GM12878 (cell line): ENCODE results near the gene ABI1. TPM values are rescaled to one million over a fixed set of nuclear protein-coding genes. Genes with fewer than 3 reads are reported as not detected.

ENCODE experiments used
- ATF7 ChIP-seq: fragments of 450-650 bp; IDR thresholded peaks from 2 replicates; pipeline ENCODE4 v1.6.1; 2016; ENCODE audit warnings: low read depth, mild to moderate bottlenecking
- IKZF2 ChIP-seq, 2 experiments: fragments of 450-650 bp; IDR thresholded peaks; 2 replicates each; pipeline ENCODE4 v1.6.1; 2017; ENCODE audit warnings: mild to moderate bottlenecking in 2 of 2, moderate library complexity in 2 of 2
- KAT2A ChIP-seq: conservative IDR thresholded peaks from 2 replicates; pipeline ENCODE4 v1.6.1; 2011; ENCODE audit warnings: low read depth, low read length; ENCODE audit not compliant: control insufficient read depth
- KDM1A ChIP-seq: fragments of 200-600 bp; sonication (generic); IDR thresholded peaks from 2 replicates; pipeline ENCODE4 v1.6.1; 2016; ENCODE audit warnings: borderline replicate concordance
- SUZ12 ChIP-seq: fragments of 200-600 bp; sonication (generic); IDR thresholded peaks from one replicate; pipeline ENCODE4 v1.6.1; 2018; ENCODE audit warnings: antibody characterized with exemption, mild to moderate bottlenecking; ENCODE audit not compliant: unreplicated experiment
- TARDBP ChIP-seq: IDR thresholded peaks from 2 replicates; pipeline ENCODE4 v1.6.1; 2016; ENCODE audit warnings: borderline replicate concordance
- TCF3 ChIP-seq: IDR thresholded peaks from 2 replicates; pipeline ENCODE4 v1.6.1; 2012; ENCODE audit warnings: low read depth, mild to moderate bottlenecking, low read length, borderline replicate concordance; ENCODE audit not compliant: insufficient read depth
- ZNF622 ChIP-seq: fragments of 450-650 bp; IDR thresholded peaks from 2 replicates; pipeline ENCODE4 v1.6.1; 2017; ENCODE audit warnings: mild to moderate bottlenecking, inconsistent platforms
- polyA plus RNA-seq, 11 experiments: library from polyadenylated mRNA; depleted of rRNA in 4 of 11; unstranded in 6 of 11; stranded (reverse) in 5 of 11; fragments of >200 nt; fragmentation: Nextera tagmentation in 4 of 11; fragmentation: Illumina TruSeq in 1 of 11; extraction: Ambion mirVana in 4 of 11; extraction: Trizol in 1 of 11; gene quantifications; 1 replicate in 1 of 11; 2 replicates in 10 of 11; pipeline versions ENCODE4 v1.2.1 to v1.2.3, GENCODE V29; 2011 to 2016; ENCODE audit warnings: inconsistent platforms in 2 of 11, missing spikeins in 2 of 11, low read depth in 1 of 11
- total RNA-seq, 4 experiments: library from RNA; depleted of rRNA in 3 of 4; stranded (reverse); fragments of >200 nt in 3 of 4; fragmentation: Illumina TruSeq in 1 of 4; extraction: Trizol in 1 of 4; gene quantifications; 2 replicates each; pipeline versions ENCODE4 v1.2.1 to v1.2.3, GENCODE V29; 2013 to 2021
- TF ChIP-seq, protein P1 (sequence below): fragments of 450-650 bp; conservative IDR thresholded peaks from 2 replicates; pipeline ENCODE4 v1.6.1; 2017; ENCODE audit warnings: mild to moderate bottlenecking, moderate library complexity
- TF ChIP-seq, protein P2 (sequence below): fragments of 450-650 bp; IDR thresholded peaks from 2 replicates; pipeline ENCODE4 v1.6.1; 2018; ENCODE audit warnings: borderline replicate concordance, mild to moderate bottlenecking; ENCODE audit not compliant: partially characterized antibody
- TF ChIP-seq, protein P3 (sequence below): fragments of 450-650 bp; formaldehyde crosslinking; IDR thresholded peaks from 2 replicates; pipeline ENCODE4 v1.5.0; 2022; ENCODE audit warnings: mild to moderate bottlenecking, missing genetic modification characterization
- TF ChIP-seq, protein P4 (sequence below): IDR thresholded peaks from 2 replicates; pipeline ENCODE4 v1.6.1; 2012; ENCODE audit warnings: low read depth, low read length, improper control_type of control experiment
- TF ChIP-seq, protein P5 (sequence below): fragments of 450-650 bp; IDR thresholded peaks from 2 replicates; pipeline ENCODE4 v1.6.1; 2017; ENCODE audit warnings: borderline replicate concordance
- TF ChIP-seq, protein P6 (sequence below): fragments of 450-650 bp; formaldehyde crosslinking; IDR thresholded peaks from 2 replicates; pipeline ENCODE4 v1.4.0; 2022; ENCODE audit warnings: mild to moderate bottlenecking, moderate library complexity

The ABI1 gene
- total and polyA plus RNA-seq, 10 of the 15 experiments (the other 5 are each of a cell fraction or from before 2014, with no cell fraction given) = 31.2 to 73.2 (median 50.7) TPM

DNA sequence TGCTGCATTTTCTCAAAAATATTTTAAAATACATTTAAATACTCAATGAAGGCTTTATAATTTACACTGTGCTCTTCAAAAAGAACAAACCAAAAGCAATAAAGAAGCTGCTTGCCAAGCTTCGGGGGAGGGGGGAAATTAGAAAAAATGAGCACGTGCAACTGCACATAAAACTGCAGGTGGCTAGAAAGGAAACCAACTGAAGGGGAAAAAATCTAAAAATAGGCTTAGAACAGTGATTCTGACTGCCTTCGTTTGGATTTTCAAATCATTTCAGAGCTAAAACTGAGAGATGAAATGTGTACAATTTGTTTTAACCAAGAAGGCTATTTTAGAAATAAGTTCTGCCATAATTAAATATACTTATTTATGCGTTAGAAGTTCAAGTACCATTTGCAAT lies 61.4 kb downstream of the ABI1 start (continued):
- TF ChIP-seq, protein P1, sequence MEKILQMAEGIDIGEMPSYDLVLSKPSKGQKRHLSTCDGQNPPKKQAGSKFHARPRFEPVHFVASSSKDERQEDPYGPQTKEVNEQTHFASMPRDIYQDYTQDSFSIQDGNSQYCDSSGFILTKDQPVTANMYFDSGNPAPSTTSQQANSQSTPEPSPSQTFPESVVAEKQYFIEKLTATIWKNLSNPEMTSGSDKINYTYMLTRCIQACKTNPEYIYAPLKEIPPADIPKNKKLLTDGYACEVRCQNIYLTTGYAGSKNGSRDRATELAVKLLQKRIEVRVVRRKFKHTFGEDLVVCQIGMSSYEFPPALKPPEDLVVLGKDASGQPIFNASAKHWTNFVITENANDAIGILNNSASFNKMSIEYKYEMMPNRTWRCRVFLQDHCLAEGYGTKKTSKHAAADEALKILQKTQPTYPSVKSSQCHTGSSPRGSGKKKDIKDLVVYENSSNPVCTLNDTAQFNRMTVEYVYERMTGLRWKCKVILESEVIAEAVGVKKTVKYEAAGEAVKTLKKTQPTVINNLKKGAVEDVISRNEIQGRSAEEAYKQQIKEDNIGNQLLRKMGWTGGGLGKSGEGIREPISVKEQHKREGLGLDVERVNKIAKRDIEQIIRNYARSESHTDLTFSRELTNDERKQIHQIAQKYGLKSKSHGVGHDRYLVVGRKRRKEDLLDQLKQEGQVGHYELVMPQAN = no peak
- TF ChIP-seq, protein P2, sequence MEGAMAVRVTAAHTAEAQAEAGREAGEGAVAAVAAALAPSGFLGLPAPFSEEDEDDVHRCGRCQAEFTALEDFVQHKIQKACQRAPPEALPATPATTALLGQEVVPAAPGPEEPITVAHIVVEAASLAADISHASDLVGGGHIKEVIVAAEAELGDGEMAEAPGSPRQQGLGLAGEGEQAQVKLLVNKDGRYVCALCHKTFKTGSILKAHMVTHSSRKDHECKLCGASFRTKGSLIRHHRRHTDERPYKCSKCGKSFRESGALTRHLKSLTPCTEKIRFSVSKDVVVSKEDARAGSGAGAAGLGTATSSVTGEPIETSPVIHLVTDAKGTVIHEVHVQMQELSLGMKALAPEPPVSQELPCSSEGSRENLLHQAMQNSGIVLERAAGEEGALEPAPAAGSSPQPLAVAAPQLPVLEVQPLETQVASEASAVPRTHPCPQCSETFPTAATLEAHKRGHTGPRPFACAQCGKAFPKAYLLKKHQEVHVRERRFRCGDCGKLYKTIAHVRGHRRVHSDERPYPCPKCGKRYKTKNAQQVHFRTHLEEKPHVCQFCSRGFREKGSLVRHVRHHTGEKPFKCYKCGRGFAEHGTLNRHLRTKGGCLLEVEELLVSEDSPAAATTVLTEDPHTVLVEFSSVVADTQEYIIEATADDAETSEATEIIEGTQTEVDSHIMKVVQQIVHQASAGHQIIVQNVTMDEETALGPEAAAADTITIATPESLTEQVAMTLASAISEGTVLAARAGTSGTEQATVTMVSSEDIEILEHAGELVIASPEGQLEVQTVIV = no peak
- TF ChIP-seq SUZ12 (no peak), KAT2A (no peak), ZNF622 (no peak), ATF7 (no peak), IKZF2 (IDR thresholded peaks at IDR 0.05) (peak in 1 of 2 experiments; percentile 16; a peak in 1 of 4 replicates), KDM1A (no peak), TARDBP (no peak), TCF3 (peak; percentile 84; the same call in 1 of the 2 replicates)
- TF ChIP-seq, protein P3, sequence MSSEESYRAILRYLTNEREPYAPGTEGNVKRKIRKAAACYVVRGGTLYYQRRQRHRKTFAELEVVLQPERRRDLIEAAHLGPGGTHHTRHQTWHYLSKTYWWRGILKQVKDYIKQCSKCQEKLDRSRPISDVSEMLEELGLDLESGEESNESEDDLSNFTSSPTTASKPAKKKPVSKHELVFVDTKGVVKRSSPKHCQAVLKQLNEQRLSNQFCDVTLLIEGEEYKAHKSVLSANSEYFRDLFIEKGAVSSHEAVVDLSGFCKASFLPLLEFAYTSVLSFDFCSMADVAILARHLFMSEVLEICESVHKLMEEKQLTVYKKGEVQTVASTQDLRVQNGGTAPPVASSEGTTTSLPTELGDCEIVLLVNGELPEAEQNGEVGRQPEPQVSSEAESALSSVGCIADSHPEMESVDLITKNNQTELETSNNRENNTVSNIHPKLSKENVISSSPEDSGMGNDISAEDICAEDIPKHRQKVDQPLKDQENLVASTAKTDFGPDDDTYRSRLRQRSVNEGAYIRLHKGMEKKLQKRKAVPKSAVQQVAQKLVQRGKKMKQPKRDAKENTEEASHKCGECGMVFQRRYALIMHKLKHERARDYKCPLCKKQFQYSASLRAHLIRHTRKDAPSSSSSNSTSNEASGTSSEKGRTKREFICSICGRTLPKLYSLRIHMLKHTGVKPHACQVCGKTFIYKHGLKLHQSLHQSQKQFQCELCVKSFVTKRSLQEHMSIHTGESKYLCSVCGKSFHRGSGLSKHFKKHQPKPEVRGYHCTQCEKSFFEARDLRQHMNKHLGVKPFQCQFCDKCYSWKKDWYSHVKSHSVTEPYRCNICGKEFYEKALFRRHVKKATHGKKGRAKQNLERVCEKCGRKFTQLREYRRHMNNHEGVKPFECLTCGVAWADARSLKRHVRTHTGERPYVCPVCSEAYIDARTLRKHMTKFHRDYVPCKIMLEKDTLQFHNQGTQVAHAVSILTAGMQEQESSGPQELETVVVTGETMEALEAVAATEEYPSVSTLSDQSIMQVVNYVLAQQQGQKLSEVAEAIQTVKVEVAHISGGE (CRISPR knock-in tag) = no peak
- TF ChIP-seq, protein P4, sequence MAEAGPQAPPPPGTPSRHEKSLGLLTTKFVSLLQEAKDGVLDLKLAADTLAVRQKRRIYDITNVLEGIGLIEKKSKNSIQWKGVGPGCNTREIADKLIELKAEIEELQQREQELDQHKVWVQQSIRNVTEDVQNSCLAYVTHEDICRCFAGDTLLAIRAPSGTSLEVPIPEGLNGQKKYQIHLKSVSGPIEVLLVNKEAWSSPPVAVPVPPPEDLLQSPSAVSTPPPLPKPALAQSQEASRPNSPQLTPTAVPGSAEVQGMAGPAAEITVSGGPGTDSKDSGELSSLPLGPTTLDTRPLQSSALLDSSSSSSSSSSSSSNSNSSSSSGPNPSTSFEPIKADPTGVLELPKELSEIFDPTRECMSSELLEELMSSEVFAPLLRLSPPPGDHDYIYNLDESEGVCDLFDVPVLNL = no peak
- TF ChIP-seq, protein P5, sequence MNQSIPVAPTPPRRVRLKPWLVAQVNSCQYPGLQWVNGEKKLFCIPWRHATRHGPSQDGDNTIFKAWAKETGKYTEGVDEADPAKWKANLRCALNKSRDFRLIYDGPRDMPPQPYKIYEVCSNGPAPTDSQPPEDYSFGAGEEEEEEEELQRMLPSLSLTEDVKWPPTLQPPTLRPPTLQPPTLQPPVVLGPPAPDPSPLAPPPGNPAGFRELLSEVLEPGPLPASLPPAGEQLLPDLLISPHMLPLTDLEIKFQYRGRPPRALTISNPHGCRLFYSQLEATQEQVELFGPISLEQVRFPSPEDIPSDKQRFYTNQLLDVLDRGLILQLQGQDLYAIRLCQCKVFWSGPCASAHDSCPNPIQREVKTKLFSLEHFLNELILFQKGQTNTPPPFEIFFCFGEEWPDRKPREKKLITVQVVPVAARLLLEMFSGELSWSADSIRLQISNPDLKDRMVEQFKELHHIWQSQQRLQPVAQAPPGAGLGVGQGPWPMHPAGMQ = no peak
- TF ChIP-seq, protein P6, sequence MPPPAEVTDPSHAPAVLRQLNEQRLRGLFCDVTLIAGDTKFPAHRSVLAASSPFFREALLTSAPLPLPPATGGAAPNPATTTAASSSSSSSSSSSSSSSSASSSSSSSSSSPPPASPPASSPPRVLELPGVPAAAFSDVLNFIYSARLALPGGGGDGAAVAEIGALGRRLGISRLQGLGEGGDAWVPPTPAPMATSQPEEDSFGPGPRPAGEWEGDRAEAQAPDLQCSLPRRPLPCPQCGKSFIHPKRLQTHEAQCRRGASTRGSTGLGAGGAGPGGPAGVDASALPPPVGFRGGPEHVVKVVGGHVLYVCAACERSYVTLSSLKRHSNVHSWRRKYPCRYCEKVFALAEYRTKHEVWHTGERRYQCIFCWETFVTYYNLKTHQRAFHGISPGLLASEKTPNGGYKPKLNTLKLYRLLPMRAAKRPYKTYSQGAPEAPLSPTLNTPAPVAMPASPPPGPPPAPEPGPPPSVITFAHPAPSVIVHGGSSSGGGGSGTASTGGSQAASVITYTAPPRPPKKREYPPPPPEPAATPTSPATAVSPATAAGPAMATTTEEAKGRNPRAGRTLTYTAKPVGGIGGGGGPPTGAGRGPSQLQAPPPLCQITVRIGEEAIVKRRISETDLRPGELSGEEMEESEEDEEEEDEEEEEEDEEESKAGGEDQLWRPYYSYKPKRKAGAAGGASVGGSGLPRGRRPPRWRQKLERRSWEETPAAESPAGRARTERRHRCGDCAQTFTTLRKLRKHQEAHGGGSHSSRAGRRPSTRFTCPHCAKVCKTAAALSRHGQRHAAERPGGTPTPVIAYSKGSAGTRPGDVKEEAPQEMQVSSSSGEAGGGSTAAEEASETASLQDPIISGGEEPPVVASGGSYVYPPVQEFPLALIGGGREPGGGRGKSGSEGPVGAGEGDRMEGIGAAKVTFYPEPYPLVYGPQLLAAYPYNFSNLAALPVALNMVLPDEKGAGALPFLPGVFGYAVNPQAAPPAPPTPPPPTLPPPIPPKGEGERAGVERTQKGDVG (CRISPR knock-in tag) = no peak
